GM12872 (cell line): ENCODE measurements around the gene LCE2A.

Source experiments
- TF ChIP-seq, protein P1 (sequence below): IDR thresholded peaks from 3 replicates; pipeline ENCODE4 v1.5.1; 2011; ENCODE audit warnings: low read depth, mild to moderate bottlenecking, low read length, moderate library complexity; ENCODE audit not compliant: insufficient read depth

The LCE2A gene

GRCh38 chr1:152707860-152708259 lies 9.7 kb downstream of the LCE2A start, which contains the start of gene LCE4A:
Gene LCE4A (plus strand): TSS chr1:152708160. CDS start chr1:152709076, 916 bp downstream.
- TF ChIP-seq, protein P1, sequence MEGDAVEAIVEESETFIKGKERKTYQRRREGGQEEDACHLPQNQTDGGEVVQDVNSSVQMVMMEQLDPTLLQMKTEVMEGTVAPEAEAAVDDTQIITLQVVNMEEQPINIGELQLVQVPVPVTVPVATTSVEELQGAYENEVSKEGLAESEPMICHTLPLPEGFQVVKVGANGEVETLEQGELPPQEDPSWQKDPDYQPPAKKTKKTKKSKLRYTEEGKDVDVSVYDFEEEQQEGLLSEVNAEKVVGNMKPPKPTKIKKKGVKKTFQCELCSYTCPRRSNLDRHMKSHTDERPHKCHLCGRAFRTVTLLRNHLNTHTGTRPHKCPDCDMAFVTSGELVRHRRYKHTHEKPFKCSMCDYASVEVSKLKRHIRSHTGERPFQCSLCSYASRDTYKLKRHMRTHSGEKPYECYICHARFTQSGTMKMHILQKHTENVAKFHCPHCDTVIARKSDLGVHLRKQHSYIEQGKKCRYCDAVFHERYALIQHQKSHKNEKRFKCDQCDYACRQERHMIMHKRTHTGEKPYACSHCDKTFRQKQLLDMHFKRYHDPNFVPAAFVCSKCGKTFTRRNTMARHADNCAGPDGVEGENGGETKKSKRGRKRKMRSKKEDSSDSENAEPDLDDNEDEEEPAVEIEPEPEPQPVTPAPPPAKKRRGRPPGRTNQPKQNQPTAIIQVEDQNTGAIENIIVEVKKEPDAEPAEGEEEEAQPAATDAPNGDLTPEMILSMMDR, result no peak

DNA sequence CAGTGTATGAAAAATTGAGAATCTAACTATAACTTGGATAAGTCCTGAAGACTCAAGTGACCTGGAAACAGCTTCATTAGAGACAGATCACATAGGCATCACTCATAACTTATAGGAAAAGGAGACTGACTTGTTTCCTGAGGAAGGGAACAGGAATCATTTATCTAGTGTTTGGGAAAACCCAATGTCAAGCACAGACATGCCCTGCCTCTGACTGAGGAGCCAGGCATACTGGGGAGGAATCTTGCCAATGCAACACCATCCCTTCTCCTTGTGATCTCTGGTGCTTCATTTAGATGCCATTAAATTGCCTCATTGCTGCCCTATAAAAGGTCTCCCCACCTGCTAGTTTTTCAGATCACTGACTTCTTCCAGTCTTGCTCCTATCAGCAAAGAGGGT lies 20.1 kb downstream of the LCE2A start:
- TF ChIP-seq, protein P1, result no peak

DNA sequence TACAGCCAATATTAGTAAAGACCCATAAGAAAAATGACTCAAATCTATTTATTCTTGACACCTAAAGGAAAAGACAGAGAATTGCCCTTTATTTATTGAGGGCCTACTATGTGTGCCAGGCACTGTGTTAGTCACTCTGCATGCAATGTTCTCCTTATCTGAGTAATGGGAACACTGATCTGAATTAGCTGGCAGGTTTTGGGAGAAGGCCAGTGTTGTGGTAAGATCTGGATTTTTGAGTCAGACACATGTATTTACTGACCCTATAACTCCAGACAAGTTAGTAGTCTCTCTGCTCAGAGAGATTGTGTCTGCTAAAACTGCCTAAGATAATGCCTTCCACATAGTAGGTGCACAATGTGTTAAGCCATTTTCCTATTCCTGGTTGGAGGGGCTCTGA lies 27.1 kb downstream of the LCE2A start:
- TF ChIP-seq, protein P1, result no peak

- TF ChIP-seq, protein P1, result no peak
These were observed 30.8 kb downstream of the LCE2A start for GRCh38 chr1:152728986-152729385.

DNA sequence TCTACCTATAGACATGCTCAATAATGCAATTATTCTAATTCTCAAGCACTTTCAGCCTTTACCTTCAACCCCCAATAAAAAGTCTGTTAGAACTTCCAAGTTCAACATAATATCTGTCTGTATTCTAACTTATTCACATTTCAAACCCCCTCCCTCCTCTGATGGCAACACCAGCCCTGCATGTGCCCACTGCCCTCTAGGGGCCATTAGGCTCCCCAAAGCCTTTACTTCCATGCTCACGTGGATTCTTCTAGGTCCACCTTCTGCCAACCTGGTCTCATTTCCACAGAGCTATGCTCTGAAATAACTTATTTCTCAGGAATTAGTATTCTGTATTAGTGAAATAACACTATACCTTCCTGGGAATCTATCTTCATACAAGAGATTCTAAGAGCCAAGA lies 37.5 kb downstream of the LCE2A start:
- TF ChIP-seq, protein P1, result peak; percentile 46

GRCh38 chr1:152737997-152738396 lies 39.9 kb downstream of the LCE2A start:
- TF ChIP-seq, protein P1, result no peak

GRCh38 chr1:152739841-152740240 lies 41.7 kb downstream of the LCE2A start:
- TF ChIP-seq, protein P1, result no peak
